GM10266 (cell line): ENCODE measurements around the gene ETV6.

ENCODE experiments used
- DNase-seq: peaks from one replicate; pipeline ENCODE4 v3.0.0; 2012; ENCODE audit errors: extremely low spot score
- TF ChIP-seq, protein P1 (sequence below): IDR thresholded peaks from 2 replicates; pipeline ENCODE4 v1.5.1; 2012; ENCODE audit warnings: mild to moderate bottlenecking, low read depth; ENCODE audit not compliant: control insufficient read depth, insufficient read depth; ENCODE audit errors: missing control alignments

The ETV6 gene

GRCh38 chr12:11729008-11729407 lies 79.5 kb downstream of the ETV6 start:
- DNase-seq = no peak
- TF ChIP-seq, protein P1, sequence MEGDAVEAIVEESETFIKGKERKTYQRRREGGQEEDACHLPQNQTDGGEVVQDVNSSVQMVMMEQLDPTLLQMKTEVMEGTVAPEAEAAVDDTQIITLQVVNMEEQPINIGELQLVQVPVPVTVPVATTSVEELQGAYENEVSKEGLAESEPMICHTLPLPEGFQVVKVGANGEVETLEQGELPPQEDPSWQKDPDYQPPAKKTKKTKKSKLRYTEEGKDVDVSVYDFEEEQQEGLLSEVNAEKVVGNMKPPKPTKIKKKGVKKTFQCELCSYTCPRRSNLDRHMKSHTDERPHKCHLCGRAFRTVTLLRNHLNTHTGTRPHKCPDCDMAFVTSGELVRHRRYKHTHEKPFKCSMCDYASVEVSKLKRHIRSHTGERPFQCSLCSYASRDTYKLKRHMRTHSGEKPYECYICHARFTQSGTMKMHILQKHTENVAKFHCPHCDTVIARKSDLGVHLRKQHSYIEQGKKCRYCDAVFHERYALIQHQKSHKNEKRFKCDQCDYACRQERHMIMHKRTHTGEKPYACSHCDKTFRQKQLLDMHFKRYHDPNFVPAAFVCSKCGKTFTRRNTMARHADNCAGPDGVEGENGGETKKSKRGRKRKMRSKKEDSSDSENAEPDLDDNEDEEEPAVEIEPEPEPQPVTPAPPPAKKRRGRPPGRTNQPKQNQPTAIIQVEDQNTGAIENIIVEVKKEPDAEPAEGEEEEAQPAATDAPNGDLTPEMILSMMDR = no peak

DNA sequence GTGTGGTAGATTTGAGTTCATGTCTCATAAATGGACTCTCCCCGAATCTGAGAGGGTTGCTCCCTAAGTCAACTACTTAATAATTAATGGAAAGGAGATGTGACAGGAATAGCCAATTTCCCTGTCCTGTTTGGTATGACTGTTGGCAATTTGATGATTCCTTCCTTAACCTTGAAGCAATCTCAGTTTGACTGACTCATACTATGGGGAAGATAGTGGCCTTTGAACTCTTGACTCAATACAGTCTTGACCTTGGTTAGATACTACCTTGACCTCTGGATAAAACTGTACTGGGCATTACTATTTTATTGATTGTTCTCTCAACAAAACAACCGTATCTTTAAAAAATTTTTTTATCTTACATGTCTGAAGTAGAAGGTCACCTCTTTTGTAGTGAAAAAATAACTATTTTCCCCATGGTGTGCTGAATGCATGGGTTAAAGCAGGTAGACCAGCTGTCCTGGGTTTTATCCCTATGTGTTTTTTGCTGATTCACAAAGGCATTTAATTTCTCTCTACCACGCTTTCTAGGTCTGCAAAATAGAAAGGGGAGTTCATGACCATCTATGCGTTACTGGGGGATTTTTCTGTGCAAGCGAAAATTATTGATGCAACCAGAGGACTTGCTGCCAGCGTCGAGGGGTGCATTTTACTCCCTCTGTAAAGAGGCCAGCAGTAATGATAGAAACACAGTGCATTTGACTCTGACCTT lies 80.1 kb downstream of the ETV6 start:
- no peak for DNase-seq
- TF ChIP-seq, protein P1 = no peak

DNA sequence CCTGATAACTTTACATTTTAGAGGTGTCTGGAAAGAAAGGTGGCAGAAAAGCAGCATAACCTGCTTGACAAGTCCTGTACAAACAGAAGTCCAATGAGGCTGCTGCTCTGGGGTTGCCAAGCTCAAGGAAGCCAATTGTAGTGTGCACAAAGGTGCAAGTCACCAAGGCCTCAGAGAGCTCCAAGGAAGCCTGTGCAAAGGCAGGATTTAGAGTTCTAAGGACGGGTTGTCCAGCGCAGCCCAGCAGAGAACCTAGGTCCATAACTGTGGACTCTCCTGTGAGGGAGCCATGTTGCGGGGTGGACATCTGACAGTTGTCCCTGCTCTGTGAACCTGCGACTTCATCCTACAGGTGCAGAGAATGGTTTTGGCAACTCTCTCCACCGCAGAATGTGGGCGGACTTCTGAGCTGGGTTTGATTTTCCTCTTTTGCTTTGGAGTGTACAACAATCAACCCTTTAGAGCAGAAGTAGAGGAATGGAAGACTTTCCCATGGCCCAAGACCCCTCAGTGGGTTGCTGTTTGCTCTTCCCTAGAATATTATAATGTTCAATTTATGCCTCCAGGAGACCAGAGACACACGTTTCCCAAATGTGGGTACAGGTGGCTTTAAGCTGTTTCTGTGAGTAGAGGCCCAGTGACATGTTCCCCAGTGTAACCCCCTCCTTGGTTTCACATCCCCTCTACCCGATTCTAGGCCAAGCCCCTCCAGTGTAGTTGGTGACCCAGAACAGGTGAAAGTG lies 81.0 kb downstream of the ETV6 start:
- DNase-seq = no peak
- TF ChIP-seq, protein P1 = no peak

GRCh38 chr12:11731042-11731357 lies 81.5 kb downstream of the ETV6 start:
- DNase-seq = no peak
- TF ChIP-seq, protein P1 = no peak

- DNase-seq = no peak
- TF ChIP-seq, protein P1 = no peak
Observed at GRCh38 chr12:11731455-11731854, 82.0 kb downstream of the ETV6 start.

DNA sequence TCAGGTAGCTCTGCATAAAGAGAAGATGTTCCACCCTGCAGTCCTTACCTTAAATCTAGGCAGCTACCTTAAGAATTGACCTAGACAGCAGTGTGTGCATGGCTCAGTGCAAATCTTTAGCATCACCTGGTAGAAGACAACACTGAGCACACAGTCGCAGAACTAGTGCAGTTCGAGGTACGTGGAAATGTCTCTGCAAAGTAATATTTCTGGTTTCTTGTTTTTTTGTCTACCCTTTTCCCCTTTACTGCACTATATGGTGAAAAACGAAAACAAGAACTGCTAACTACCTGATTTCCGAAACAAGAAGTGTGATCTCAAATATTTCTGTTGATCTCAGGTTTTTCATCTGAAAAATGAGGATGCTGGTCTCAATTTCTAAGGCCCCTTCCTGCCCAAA lies 82.5 kb downstream of the ETV6 start:
- no peak for DNase-seq
- TF ChIP-seq, protein P1 = no peak

DNA sequence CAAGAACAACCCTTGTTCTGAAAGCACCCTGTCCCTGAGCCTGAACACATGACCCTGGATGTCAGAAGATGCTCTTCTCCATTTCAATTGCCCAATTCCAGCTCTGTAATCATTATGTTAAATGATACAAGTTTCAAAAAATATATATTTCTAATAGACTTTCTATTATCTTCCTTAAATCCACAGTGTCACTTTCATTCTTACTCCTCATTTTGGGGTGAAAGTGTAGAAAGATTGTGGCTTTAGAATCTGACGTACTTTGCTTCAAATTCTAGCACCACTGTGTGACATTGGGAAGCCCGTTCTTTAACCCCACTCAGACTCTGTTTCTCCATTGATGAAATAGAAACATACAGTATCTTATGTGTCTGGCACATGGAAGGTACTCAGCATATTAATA lies 83.2 kb downstream of the ETV6 start:
- no peak for DNase-seq
- TF ChIP-seq, protein P1 = no peak
